OCI-LY1 (cell line): Measurements from ENCODE around the gene SOX5.

Experiments used
- CTCF ChIP-seq: fragments of 200-600 bp; sonication (generic), shearing (Covaris generic); IDR thresholded peaks from 2 replicates; pipeline ENCODE4 v1.5.1; 2017; ENCODE audit warnings: mild to moderate bottlenecking, antibody characterized with exemption, low read length, moderate library complexity, mixed read lengths
- EZH2 ChIP-seq: fragments of 200-600 bp; sonication (generic), shearing (Covaris generic); IDR thresholded peaks from 2 replicates; pipeline ENCODE4 v1.8.0; 2017; ENCODE audit warnings: borderline replicate concordance, mixed run types, mild to moderate bottlenecking, antibody characterized with exemption, low read length, moderate library complexity, mixed read lengths

- no peak for TF ChIP-seq EZH2
- TF ChIP-seq CTCF = no peak
Observed at GRCh38 chr12:23938422-23938821, 11.0 kb downstream of the SOX5 start.
